DMS79 (cell line): ENCODE results near the gene STT3B.

Experiments
- DNase-seq: peaks from one replicate; lab custom pipeline; 2025; lab: John Stamatoyannopoulos, UW

STT3B gene

GRCh38 chr3:31521468-31521867, 11.3 kb upstream of the STT3B start:
- DNase-seq, result no peak

GRCh38 chr3:31522152-31522551, 10.6 kb upstream of the STT3B start:
- no peak for DNase-seq

GRCh38 chr3:31523543-31523942, 9.2 kb upstream of the STT3B start:
- DNase-seq, result no peak

- DNase-seq, result no peak
Observed at GRCh38 chr3:31525532-31525931, 7.2 kb upstream of the STT3B start.

- no peak for DNase-seq
Observed at GRCh38 chr3:31529421-31529820, 3.3 kb upstream of the STT3B start.

GRCh38 chr3:31530039-31530959, 2.4 kb upstream of the STT3B start:
- DNase-seq, result no peak

- DNase-seq, result no peak
Observed at GRCh38 chr3:31530960-31531335, 1.8 kb upstream of the STT3B start.

GRCh38 chr3:31531452-31531991, 1.2 kb upstream of the STT3B start:
- DNase-seq, result no peak

GRCh38 chr3:31531992-31532586, 636 bp upstream of the STT3B start:
- peak; percentile 82 for DNase-seq

GRCh38 chr3:31533169-31534064, 692 bp downstream of the STT3B start:
- DNase-seq, result no peak

- DNase-seq, result no peak
Observed at GRCh38 chr3:31534065-31534425, 1.3 kb downstream of the STT3B start.

GRCh38 chr3:31536497-31536896, 3.8 kb downstream of the STT3B start:
- no peak for DNase-seq

- no peak for DNase-seq
Observed at GRCh38 chr3:31538801-31539200, 6.1 kb downstream of the STT3B start.

GRCh38 chr3:31539275-31539674, 6.5 kb downstream of the STT3B start:
- no peak for DNase-seq

GRCh38 chr3:31541089-31541488, 8.4 kb downstream of the STT3B start:
- DNase-seq, result no peak

- no peak for DNase-seq
Observed at GRCh38 chr3:31542246-31542645, 9.5 kb downstream of the STT3B start.

- DNase-seq, result no peak
Observed at GRCh38 chr3:31543375-31543774, 10.7 kb downstream of the STT3B start.

- no peak for DNase-seq
Observed at GRCh38 chr3:31544634-31545033, 11.9 kb downstream of the STT3B start.

GRCh38 chr3:31546162-31546561, 13.4 kb downstream of the STT3B start:
- DNase-seq, result no peak

GRCh38 chr3:31546725-31547124, 14.0 kb downstream of the STT3B start:
- DNase-seq, result no peak

- DNase-seq, result no peak
Observed at GRCh38 chr3:31550452-31551251, 17.9 kb downstream of the STT3B start.

GRCh38 chr3:31551646-31552045, 18.9 kb downstream of the STT3B start:
- DNase-seq, result no peak
